NOMO-1 treated with DMSO at 0.1 percent for 48 hours (cell line): Measurements from ENCODE around the gene SPIRE1.
A peak's percentile ranks its signal among the peaks of the same experiment; 100 is the strongest.
"Not testable (repeated sequence)": the region's sequence is repeated elsewhere in the genome, so short reads cannot be mapped to it uniquely, and the experiment has no call there.

Experiments
- DNase-seq: peaks from one replicate; lab custom pipeline; 2025; ENCODE audit not compliant: unreplicated experiment; lab: John Stamatoyannopoulos, UW

SPIRE1 gene

DNA sequence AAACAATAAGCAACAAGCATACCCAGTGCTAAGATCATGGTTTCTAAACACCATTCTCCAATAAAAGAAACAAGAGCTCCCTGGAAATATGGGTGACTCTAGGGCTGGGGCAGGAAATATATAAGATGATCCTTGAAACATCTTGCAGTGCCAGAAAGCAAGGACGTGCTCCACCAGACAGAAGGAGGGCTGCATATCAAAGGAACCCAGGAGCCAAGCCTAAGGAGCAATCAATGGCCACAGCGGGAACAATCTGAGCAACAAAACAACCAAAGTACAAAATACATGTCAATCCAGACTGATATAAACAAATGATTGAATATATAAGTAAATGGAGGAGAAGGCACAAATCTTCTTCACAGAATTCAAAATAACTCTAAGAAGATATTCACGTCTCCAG is 10.1 kb downstream of the SPIRE1 start:
- no peak for DNase-seq

GRCh38 chr18:12645751-12646203 is 12.1 kb downstream of the SPIRE1 start:
- no peak for DNase-seq

GRCh38 chr18:12645254-12645653 is 12.7 kb downstream of the SPIRE1 start:
- no peak for DNase-seq

- not testable (repeated sequence) for DNase-seq
These were observed 14.2 kb downstream of the SPIRE1 start for GRCh38 chr18:12643756-12644155.

- DNase-seq: no peak
These were observed 17.1 kb downstream of the SPIRE1 start for GRCh38 chr18:12640881-12641200.

GRCh38 chr18:12639990-12640880 is 17.7 kb downstream of the SPIRE1 start:
- no peak for DNase-seq

DNA sequence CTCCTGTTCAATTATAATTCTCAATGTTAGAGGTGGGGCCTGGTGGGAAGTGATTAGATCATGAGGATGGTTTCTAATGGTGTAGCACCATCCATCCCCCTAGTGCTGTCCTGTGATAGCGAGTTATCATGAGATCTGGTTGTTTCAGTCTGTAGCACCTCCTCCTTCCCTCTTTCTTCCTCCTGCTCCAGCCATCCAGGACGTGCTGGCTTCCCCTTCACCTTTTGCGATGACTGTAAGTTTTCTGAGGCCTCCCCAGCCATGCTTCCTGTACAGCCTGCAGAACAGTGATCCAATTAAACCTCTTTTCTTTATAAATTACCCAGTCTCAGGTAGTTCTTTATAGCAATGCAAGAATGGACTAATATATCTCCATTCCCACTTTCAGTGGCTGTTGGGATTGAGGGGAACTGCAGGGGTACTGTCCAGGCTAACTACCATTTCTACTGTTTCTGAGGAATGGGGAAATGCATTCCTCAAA is 19.2 kb downstream of the SPIRE1 start:
- no peak for DNase-seq

- no peak for DNase-seq
These were observed 19.8 kb downstream of the SPIRE1 start for GRCh38 chr18:12637901-12638643.

DNA sequence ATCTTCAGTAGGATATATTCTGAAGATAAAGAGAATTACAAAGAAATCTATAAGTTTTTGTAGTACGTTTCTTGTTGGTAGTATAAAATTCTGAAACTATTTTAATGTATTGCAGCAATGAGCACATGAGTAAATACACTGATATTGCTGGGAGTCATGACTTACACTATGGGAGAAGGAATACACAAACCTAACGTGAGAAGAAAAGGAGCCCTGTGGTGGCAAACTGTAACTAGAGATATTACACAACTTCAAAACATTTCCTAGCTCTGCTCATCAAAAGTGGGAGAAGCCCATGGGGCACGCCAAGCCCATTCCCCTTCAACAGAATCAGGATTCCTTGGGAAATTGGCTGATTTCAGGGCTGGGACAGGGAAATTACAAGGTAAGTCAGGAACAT is 20.5 kb downstream of the SPIRE1 start:
- no peak for DNase-seq

DNA sequence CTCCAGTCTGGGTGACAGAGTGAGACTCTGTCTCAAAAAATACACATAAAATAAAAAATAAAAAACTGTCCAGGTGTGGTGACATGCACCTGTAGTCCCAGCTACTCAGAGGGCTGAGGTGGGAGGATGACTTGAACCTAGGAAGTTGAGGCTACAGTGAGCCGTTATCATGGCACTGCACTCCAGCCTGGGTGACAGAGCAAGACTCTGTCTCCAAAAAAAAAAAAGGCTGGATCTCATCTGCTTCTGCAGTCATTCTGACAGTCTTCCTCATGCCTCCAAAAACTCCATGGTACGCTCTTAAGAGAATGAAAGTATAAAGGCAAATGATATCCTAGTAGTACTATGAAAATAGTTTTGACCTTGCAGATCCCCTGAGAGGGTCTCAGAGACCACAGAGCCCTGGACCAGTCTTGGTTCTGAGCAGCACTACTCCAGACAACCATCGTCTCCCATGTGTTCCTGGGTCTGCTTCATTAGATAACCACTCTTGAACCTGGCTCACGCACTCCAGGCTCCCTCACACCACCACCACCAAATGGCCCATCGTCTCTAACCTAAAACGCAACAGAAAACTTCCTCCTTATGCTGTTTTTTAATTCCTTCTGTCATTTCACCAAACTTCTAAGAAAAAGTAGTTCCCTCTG is 26.0 kb downstream of the SPIRE1 start:
- no peak for DNase-seq

- no peak for DNase-seq
These were observed 27.8 kb downstream of the SPIRE1 start for GRCh38 chr18:12630136-12630535.

DNA sequence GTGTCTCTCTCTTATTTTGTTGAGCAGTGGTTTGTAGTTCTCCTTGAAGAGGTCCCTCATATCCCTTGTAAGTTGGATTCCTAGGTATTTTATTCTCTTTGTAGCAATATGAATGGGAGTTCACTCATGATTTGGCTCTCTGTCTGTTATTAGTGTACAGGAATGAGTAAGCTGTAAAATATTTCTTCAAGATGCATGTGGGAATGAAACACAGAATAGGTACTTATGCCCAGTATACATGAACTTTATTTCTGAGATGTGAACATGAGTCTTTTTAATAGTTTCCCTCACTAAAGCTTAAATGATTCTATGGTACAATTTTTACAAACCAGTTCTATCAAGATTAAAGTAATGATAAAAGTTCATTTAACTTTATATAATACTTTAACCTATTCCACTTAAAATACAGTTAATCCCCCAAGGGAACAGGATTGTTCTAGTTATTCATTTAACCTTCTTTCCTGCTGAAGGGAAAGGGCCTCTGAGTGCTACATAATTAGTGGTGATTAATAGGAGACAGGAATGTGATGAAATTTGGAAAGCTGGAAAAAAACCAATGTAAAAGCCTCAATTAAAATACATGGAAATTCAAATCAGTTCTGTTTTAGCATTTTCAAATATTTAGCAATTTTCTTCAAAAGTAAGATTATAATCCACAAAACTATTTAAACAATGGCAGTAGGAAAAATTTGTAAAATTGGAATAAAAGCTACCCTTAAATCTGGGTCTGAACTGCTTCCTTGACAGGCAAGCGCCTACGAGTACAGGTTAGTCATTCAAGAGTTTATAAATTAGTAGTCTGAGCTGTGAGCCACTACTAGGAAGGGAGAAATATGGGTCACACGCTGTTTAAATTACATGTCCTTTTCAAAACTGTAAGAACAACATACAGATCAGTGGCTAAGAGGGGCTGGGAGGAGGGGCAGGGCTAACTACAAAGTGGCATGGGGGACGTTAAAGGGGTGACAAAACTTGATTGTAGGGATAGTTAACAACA is 28.9 kb downstream of the SPIRE1 start:
- no peak for DNase-seq

DNA sequence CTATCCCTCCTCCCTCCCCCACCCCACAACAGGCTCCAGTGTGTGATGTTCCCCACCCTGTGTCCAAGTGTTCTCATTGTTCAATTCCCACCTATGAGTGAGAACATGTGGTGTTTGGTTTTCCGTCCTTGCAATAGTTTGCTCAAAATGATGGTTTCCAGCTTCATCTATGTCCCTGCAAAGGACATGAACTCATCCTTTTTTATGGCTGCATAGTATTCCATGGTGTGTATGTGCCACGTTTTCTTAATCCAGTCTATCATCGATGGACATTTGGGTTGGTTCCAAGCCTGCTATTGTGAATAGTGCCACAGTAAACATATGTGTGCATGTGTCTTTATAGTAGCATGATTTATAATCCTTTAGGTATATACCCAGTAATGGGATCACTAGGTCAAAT is 30.7 kb downstream of the SPIRE1 start:
- not testable (repeated sequence) for DNase-seq

DNA sequence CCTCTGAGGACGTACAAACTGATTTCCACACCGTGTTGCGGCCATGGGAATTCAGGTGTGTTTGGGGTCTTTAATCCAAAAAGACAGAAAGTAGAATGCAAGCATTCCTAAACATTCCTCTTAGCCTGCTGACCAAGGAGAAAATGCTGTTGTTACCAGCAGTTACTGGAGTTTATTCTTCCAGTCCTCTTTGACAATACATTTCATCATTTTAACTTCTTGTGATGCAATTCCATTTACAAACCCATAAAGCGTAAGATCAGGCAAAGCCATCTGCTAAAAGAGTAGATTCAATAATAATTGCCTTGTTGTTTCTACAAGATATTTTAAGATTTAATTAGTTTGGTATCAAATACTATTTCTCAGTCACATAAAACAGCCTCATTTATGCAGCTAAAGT is 32.7 kb downstream of the SPIRE1 start:
- no peak for DNase-seq

DNA sequence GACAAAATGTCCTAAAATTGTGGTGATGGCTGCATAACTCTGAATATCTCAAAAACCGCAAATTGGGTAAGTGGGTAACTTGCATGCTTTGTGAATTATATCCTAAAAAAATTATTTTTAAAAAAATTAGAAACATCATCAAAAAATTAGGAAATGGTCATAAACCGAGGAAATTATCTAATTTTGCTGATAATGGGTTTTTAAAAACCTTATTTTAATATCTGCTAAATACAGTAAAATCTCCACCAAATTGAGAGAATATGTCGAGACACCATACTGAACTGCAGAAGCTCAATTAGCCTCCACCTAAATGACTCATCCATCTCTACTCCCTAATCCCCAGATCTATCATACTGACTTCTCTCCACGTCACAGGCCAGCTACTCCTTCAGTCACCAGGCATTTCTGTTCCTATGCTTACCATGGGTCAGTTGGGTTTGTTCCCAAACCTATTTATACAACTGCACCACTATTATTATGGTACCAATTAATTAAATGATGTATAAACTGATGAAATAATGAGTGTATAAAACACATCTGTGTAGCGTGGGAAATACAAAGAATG is 36.1 kb downstream of the SPIRE1 start:
- DNase-seq: no peak

- no peak for DNase-seq
These were observed 42.2 kb downstream of the SPIRE1 start for GRCh38 chr18:12615748-12616147.

GRCh38 chr18:12608301-12608700 is 49.6 kb downstream of the SPIRE1 start:
- no peak for DNase-seq

DNA sequence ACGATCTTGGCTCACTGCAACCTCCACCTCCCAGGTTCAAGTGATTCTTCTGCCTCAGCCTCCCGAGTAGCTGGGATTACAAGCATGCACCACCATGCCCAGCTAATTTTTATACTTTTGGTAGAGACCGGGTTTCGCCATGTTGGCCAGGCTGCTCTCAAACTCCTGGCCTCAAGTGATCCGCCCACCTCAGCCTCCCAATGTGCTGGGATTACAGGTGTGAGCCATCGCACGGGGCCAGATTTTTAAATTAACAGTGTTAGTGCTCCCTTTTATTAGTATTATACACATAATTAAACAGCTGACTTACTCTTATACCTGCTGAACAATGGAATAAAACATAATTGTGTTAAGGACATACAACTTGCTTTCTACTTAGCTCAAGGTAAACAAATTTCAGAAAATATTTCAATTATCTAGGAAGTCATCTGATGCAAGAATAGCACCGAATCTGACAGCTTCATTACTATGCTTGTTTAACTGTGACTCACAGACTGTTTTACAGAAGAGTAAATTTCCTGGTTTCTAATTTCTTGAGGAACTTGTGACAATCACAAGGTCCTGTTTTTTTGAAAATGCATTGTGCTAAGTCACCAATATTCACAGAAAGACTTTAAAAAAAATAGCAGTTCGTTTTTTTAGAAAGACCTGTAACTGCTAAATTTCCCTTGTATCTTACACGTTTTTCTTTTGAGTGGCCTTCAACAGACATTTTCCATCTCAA is 51.2 kb downstream of the SPIRE1 start:
- peak; percentile 23 for DNase-seq

GRCh38 chr18:12604445-12605007 is 53.4 kb downstream of the SPIRE1 start:
- no peak for DNase-seq
